ENCODE data around the gene ZNF823. TPM values are rescaled to one million over a fixed set of nuclear protein-coding genes. Genes with fewer than 3 reads are reported as not detected.

The ZNF823 gene
- polyA plus RNA-seq, 1 of the 3 experiments (the other 2 are of a cell fraction) = 1.5 TPM

- 87% methylated on average over 11 of the region's 11 CpGs for WGBS (ENCODE audit: low lambda C conversion rate)
- Histone ChIP-seq H3K9me3 (no peaks in the 10 kb centered on the region), H3K27ac (ENCODE audit: low read depth in 2 of 2, low read length in 1 of 2) (no peak overlapping the region), H4K20me1 (ENCODE audit: insufficient read depth) (no peaks in the 10 kb centered on the region), H3K9ac (no peak overlapping the region), H3K4me2 (no peak overlapping the region), H3K27me3 (ENCODE audit: insufficient read depth) (no peaks in the 10 kb centered on the region), H2AFZ (ENCODE audit: low read depth) (no peak overlapping the region), H3F3A (replicated peaks; ENCODE audit: insufficient read depth) (peaks cover 3% of the 10 kb centered on the region), H3K9me2 (no peaks in the 10 kb centered on the region), H3K36me3 (replicated peaks in 1 of 2; ENCODE audit: control insufficient read depth in 1 of 2, insufficient read depth in 2 of 2, low read length in 1 of 2) (no peaks in the 10 kb centered on the region), H3K79me2 (ENCODE audit: insufficient read depth) (no peaks in the 10 kb centered on the region), H3K4me3 (ENCODE audit: low read depth in 2 of 2, low read length in 1 of 2) (no peak overlapping the region), H3K4me1 (ENCODE audit: control insufficient read depth in 1 of 2, insufficient read depth in 2 of 2, low read depth in 1 of 2, low read length in 1 of 2) (peaks cover 0 to 3% of the 10 kb centered on the region in 2 experiments; a peak in 2 of 4 replicates)
- DNase-seq = no peak
- ChIA-PET POLR2A (no interaction called here), CTCF (no interaction called here)
- TF ChIP-seq, protein P1, sequence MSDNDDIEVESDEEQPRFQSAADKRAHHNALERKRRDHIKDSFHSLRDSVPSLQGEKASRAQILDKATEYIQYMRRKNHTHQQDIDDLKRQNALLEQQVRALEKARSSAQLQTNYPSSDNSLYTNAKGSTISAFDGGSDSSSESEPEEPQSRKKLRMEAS (IDR thresholded peaks at IDR 0.05; ENCODE audit: low read depth) = no peak
- TF ChIP-seq POLR2AphosphoS5 (IDR thresholded peaks at IDR 0.05; ENCODE audit: low read depth, low read length) (no peak), FOXJ3 (CRISPR knock-in tag; IDR thresholded peaks at IDR 0.05) (no peak), RCOR1 (IDR thresholded peaks at IDR 0.05; ENCODE audit: low read length) (no peak), PBX3 (IDR thresholded peaks at IDR 0.05) (no peak), NFIC (IDR thresholded peaks at IDR 0.05; ENCODE audit: borderline replicate concordance) (no peak), TAF1 (IDR thresholded peaks at IDR 0.05; ENCODE audit: borderline replicate concordance, low read depth, low read length) (no peak), SIN3A (IDR thresholded peaks at IDR 0.05; ENCODE audit: borderline replicate concordance, low read depth, low read length) (no peak), SMC3 (IDR thresholded peaks at IDR 0.05; ENCODE audit: low read depth, low read length) (no peak), MXI1 (IDR thresholded peaks at IDR 0.05; ENCODE audit: low read depth, low read length) (no peak), FOXM1 (IDR thresholded peaks at IDR 0.05; ENCODE audit: low read depth) (no peak), RAD21 (IDR thresholded peaks at IDR 0.05; ENCODE audit: low read length) (no peak), GATA2 (CRISPR knock-in tag; IDR thresholded peaks at IDR 0.05) (no peak), IRF3 (IDR thresholded peaks at IDR 0.05; ENCODE audit: low read depth, low read length) (no peak), CTCF (IDR thresholded peaks at IDR 0.05) (no peak), FOSL2 (IDR thresholded peaks at IDR 0.05; ENCODE audit: borderline replicate concordance, low read depth) (no peak), YY1 (IDR thresholded peaks at IDR 0.05; ENCODE audit: low read depth) (no peak)
- TF ChIP-seq, protein P2, sequence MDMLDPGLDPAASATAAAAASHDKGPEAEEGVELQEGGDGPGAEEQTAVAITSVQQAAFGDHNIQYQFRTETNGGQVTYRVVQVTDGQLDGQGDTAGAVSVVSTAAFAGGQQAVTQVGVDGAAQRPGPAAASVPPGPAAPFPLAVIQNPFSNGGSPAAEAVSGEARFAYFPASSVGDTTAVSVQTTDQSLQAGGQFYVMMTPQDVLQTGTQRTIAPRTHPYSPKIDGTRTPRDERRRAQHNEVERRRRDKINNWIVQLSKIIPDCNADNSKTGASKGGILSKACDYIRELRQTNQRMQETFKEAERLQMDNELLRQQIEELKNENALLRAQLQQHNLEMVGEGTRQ (IDR thresholded peaks at IDR 0.05; ENCODE audit: borderline replicate concordance, low read depth, low read length) = no peak
Measured at GRCh38 chr19:11692127-11692790, 46.5 kb downstream of the ZNF823 start.
